ENCODE results near the gene ASGR1.
A peak's percentile ranks its signal among the peaks of the same experiment; 100 is the strongest.
"Not testable (repeated sequence)": the region's sequence is repeated elsewhere in the genome, so short reads cannot be mapped to it uniquely, and the experiment has no call there.

Gene ASGR1

GRCh38 chr17:7184647-7185046 is 5.5 kb upstream of the ASGR1 start:
- DNase-seq = no peak

GRCh38 chr17:7184091-7184488 is 4.9 kb upstream of the ASGR1 start:
- DNase-seq = no peak

GRCh38 chr17:7183433-7184090 is 4.4 kb upstream of the ASGR1 start:
- DNase-seq = no peak

GRCh38 chr17:7182101-7182500 is 2.9 kb upstream of the ASGR1 start:
- DNase-seq = not testable (repeated sequence)

- no peak for DNase-seq
Observed at GRCh38 chr17:7178973-7179316, 225 bp downstream of the ASGR1 start.

- no peak for DNase-seq
Observed at GRCh38 chr17:7177954-7178477, 1.2 kb downstream of the ASGR1 start.

GRCh38 chr17:7177191-7177953 is 1.8 kb downstream of the ASGR1 start:
- peak; percentile 70 to 75 for DNase-seq

GRCh38 chr17:7176841-7177190 is 2.4 kb downstream of the ASGR1 start:
- no peak for DNase-seq

- no peak for DNase-seq
Observed at GRCh38 chr17:7176107-7176840, 2.9 kb downstream of the ASGR1 start.

- no peak for DNase-seq
Observed at GRCh38 chr17:7175330-7175733, 3.8 kb downstream of the ASGR1 start.

GRCh38 chr17:7174603-7175326 is 4.4 kb downstream of the ASGR1 start:
- no peak for DNase-seq

GRCh38 chr17:7173687-7174602 is 5.2 kb downstream of the ASGR1 start:
- DNase-seq = peak; percentile 59 to 69

- DNase-seq = not testable (repeated sequence)
Observed at GRCh38 chr17:7172522-7173191, 6.5 kb downstream of the ASGR1 start.

- not testable (repeated sequence) for DNase-seq
Observed at GRCh38 chr17:7169565-7169908, 9.6 kb downstream of the ASGR1 start.

GRCh38 chr17:7168841-7169564 is 10.2 kb downstream of the ASGR1 start:
- DNase-seq = not testable (repeated sequence)

GRCh38 chr17:7167832-7168231 is 11.3 kb downstream of the ASGR1 start:
- no peak for DNase-seq

GRCh38 chr17:7166873-7167272 is 12.3 kb downstream of the ASGR1 start:
- DNase-seq = no peak

GRCh38 chr17:7159571-7159970 is 19.6 kb downstream of the ASGR1 start:
- not testable (repeated sequence) for DNase-seq

- DNase-seq = not testable (repeated sequence)
Observed at GRCh38 chr17:7158424-7158823, 20.7 kb downstream of the ASGR1 start.

GRCh38 chr17:7156342-7156940 is 22.7 kb downstream of the ASGR1 start:
- DNase-seq = no peak
